Right forelimb (tissue), 1 donor: ENCODE measurements around the gene SRC.

Experiments
- DNase-seq: peaks from one replicate; pipeline ENCODE4 v3.0.0-alpha.2; 2018

Gene SRC

GRCh38 chr20:37397954-37398749 is 52.2 kb downstream of the SRC start:
- no peak for DNase-seq

GRCh38 chr20:37398750-37399621 is 53.0 kb downstream of the SRC start:
- no peak for DNase-seq

DNA sequence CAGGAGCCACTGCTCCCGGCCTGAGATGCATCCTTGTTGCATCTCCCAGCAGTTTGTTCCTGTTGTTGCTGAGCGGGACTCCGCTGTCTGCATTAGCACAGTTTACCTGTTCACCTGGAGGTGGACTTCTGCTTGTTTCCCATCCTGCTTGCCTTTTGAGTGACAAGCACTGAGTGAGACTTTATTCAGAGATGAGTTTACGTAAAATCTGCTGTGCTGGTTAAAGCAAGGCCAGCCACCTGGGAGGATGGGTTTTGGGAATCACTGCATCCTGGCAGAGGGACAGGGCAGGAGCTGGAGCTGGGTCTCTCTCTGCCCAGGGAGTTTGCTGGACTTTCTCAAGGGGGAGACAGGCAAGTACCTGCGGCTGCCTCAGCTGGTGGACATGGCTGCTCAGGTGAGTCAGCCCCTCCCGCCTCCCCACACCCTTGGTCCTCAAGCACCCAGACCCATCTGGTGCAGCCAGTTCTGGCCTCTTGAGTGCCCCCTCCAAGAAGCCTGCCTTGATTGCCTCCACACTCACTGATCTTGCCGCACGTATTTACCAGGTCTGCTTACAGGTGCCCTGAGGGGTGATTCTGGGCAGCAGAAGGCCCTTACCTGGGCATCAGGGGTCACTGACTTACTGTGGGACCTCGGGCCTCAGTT is 55.5 kb downstream of the SRC start:
- DNase-seq, result no peak

- no peak for DNase-seq
These were observed 56.2 kb downstream of the SRC start for GRCh38 chr20:37401930-37402675.

- no peak for DNase-seq
These were observed 57.4 kb downstream of the SRC start for GRCh38 chr20:37403107-37404033.

DNA sequence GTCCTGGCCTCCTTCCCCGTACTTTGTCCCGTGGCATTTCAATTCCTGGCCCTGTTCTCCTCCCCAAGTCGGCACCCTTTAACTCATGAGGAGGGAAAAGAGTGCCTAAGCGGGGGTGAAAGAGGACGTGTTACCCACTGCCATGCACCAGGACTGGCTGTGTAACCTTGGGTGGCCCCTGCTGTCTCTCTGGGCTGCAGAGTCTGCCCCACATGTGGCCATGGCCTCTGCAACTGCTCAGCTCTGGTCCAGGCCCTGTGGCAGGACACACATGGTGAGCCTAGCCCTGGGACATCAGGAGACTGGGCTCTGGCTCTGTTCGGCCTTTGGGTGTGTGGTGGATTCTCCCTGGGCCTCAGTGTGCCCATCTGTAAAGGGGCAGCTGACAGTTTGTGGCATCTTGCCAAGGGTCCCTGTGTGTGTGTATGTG is 58.5 kb downstream of the SRC start:
- no peak for DNase-seq

GRCh38 chr20:37405351-37405897 is 59.5 kb downstream of the SRC start:
- no peak for DNase-seq

- DNase-seq, result no peak
These were observed 60.4 kb downstream of the SRC start for GRCh38 chr20:37406010-37406998.

DNA sequence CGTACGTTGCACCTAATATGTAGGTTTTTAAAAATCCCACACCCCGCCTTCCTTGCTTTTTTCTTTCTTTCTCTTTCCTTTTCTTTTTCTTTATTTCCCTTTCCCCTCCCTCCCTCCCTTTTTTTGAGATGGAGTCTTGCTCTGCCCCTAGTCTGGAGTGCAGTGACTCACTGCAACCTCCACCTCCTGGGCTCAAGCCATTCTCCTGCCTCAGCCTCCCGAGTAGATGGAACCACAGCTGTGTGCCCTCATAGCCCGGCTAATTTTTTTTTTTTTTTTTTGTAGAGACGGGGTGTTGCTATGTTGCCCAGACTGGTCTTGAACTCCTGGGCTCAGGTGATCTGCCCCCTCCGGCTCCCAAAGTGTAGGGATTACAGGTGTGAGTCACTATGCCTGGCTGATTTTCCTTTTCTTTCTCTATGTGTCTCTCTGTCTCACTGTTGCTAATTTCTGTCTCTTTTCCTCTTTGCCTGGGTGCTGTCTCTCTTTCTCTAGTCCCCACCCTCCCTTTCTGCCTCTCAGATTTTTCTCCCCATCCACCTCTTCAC is 61.2 kb downstream of the SRC start:
- DNase-seq, result no peak

- DNase-seq, result no peak
These were observed 61.6 kb downstream of the SRC start for GRCh38 chr20:37407573-37408002.

DNA sequence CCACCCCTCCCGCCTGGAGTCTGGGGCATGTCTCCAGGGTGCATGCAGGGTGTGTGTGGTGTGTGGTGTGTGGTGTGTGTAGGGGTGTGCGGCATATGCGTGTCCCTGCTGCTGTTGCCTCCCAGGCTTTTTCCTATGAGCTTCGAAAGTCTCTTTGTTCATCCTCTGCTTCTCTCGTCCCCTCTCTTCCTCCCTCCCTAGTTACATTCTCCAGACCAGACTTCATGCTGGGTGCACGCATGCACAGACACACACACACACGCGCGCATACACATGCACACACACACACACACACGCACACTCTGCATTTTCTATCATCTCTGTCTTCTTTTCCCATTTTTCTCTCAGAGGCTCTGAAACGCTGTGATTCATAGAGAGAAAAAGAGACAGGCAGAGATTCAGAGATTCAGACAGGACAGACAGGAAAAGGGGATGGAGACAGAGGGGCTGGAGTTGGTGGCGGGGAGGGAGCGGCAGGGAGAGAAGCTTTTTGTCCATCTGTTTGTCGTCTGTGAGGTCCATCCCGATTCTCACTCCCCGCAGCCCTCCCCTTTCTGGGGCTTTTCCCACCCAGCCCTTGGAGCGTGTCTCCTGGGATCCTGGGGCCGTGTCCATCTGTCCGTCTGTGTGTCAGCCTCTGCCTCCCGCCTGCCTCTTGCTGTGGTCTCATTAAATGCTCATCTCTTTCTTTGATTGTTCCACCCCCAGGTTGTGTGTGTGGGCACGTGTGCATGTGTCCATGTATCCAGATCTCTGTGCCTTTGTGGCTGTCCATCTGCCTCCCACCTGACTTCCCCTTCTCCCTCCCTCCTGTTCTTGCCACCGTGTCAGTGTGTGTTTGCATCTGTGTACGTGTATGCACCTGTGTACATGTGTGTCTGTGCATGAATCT is 62.6 kb downstream of the SRC start:
- no peak for DNase-seq

DNA sequence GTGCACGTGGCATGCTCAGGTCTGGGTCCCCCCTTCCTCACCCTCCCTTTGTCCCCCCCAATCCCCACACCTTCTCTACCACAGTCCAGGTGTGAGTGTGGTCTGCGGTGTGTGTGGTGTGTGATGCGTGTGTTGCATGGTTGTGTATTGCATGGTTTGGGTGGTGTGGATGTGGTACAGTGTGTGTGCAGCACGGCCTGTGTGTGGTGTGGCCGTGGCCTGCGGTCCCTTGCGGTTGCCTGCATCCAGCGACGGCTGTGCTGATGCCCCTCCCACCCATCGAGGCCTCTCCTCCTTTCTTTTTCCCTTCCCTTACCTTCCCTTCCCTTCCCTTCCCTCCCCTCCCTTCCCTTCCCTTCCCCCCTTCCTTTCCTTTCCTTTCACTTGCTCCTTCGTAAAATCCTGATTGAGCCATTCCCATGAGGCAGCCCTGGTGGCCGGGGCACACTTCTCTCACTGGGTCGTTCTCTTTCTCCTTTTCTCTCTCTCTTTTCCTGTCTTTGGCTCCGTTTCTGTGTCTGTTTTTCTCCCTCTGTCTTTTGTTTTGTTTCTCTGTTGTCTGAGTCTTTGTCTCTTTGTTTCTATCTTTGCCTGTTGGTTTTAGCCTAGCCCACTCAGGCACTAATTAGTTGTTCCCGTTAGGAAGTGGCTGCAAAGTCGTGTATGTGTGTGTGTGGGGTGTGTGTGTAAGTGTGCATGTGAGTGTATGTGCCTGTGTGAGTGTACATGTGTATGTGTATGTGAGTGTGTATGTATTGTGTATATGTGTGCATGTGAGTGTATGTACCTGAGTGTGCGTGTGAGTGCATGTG is 65.7 kb downstream of the SRC start:
- DNase-seq, result no peak

- DNase-seq, result no peak
These were observed 67.0 kb downstream of the SRC start for GRCh38 chr20:37413023-37413334.

- no peak for DNase-seq
These were observed 67.4 kb downstream of the SRC start for GRCh38 chr20:37413379-37413778.

- no peak for DNase-seq
These were observed 68.5 kb downstream of the SRC start for GRCh38 chr20:37414224-37415035.

DNA sequence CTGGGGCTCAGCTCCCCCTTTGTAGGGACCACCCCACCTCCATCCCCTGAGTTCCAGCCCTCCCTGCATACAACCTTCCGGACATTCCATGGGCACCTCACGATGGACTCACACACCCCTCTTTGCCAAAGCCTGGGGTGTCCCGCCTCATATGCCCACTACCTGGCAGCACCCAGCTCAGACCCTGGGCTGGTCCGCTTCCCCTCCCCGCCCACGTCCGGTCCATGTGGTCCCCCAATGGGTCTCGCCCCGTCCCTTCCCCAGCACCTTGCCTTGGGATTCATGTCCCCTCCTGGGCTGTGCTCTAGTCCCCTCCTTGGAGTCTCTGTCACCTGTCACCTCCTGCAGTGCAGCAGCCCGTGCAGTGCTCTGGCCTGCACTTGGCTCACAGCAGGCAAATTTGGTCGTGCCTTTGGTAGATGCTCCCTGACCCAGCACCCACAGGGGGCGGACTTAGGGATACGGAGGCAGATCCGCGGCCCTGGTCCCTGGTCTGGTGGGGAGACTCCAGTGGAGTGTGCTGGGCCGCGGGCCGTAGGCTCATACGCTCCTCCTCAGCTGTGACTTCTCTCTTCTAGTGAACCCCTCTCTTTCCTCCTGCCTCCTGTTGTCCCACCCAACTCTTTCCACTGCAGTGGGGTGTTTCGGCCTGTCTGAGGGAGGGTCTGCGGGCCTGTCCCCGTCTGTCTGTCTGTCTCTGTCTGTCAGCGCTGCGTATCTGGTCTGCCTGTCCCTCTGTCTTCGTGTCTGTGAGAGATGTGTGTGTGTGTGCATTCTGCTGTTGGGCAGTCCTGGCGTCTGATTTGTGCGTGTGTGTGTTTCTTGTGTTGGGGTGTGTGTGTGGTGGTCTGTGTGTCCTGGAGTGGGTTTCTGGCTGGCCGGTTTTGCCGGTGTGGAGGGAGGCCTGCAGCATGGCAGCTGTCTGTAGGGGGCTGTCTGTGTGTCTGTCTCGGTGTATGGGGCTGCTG is 69.5 kb downstream of the SRC start:
- DNase-seq, result no peak
